ENCODE measurements around the gene COL5A1.

DNA sequence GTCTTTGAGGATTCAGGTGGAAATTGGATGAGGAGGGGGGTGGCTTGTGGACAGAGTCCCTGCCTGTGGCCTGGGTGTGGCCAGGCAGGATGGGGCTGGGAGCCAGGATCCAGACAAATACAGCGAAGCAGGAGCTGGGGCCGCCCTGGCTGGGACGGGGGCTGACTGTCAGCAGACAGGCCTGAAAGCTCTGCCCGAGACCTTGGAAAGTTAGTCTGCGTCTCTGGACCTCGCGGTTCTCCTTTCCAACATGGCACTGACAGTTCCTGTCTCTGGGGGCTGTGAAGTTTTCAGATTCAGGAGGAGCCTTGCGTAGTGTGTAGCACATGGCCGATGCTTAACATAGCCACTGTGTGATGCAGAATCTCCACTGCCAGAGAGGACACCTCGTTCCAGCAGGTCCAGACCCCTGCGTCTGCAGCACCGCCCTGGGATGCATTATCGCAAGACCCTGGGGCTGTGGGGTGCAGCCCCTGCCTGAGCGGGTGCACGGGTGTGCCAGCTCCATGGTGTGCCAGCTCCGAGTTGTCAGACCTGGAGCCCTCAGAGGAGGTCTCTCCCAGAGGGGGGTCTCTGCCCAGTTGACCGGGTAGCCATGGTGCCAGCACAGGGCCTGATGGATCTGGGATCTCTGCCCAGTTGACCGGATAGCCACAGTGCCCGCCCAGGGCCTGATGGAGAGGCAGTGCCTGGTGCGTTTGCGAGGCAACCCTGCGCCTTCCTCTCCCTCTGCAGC is 89.3 kb downstream of the COL5A1 start:
- TF ChIP-seq SIN3A (IDR thresholded peaks at IDR 0.05; ENCODE audit: borderline replicate concordance, insufficient read depth, low read length) (no peak), TAF1 (IDR thresholded peaks at IDR 0.05; ENCODE audit: borderline replicate concordance, insufficient read depth, low read length) (no peak), POLR2AphosphoS5 (IDR thresholded peaks at IDR 0.05; ENCODE audit: low read depth, low read length) (no peak)

Measured in PFSK-1 (cell line).